H1 (cell line): ENCODE results near the gene UBQLN3. TPM values are rescaled to one million over a fixed set of nuclear protein-coding genes. Genes with fewer than 3 reads are reported as not detected.

ENCODE experiments used
- CTCF ChIA-PET: fragments of 300-600 bp; sonication (Branson Sonifier 250); formaldehyde crosslinking; loops from one replicate; lab custom pipeline; 2021; ENCODE audit not compliant: partially characterized antibody; lab: Charles Lee
- POLR2A ChIA-PET: fragments of 300-600 bp; sonication (Branson Sonifier 250); formaldehyde crosslinking; loops from one replicate; lab custom pipeline; 2021; ENCODE audit warnings: inconsistent platforms; ENCODE audit not compliant: partially characterized antibody; lab: Charles Lee
- DNase-seq, 2 experiments: peaks; one replicate each; pipeline versions ENCODE4 v3.0.0 to v3.0.0-alpha.2; 2010 to 2022; ENCODE audit warnings: low spot score in 2 of 2, low read depth in 1 of 2, mixed read lengths in 1 of 2
- FAIRE-seq: peaks from 2 replicates; lab custom pipeline; 2011; peaks lifted over from hg19 to GRCh38; lab: Jason Lieb, UNC
- H2AFZ ChIP-seq: 2 replicates; pipeline ENCODE4 v1.8.1; 2012; ENCODE audit warnings: low read length, inconsistent platforms
- H2AK5ac ChIP-seq: 2 replicates; pipeline ENCODE4 v1.6.1; 2013; ENCODE audit warnings: low read depth, low read length
- H2BK120ac ChIP-seq: replicated peaks from 2 replicates; pipeline ENCODE3; 2013; ENCODE audit warnings: low read depth, low read length, inconsistent platforms
- H2BK12ac ChIP-seq: 2 replicates; pipeline ENCODE4 v1.6.1; 2013; ENCODE audit warnings: low read depth, low read length
- H2BK15ac ChIP-seq: 2 replicates; pipeline ENCODE4 v1.6.1; 2013; ENCODE audit warnings: low read length
- H2BK20ac ChIP-seq: 2 replicates; pipeline ENCODE4 v1.6.1; 2013; ENCODE audit warnings: low read length
- H2BK5ac ChIP-seq: 2 replicates; pipeline ENCODE4 v1.6.1; 2013; ENCODE audit warnings: low read depth, low read length
- H3K14ac ChIP-seq: 2 replicates; pipeline ENCODE4 v1.6.1; 2013; ENCODE audit warnings: inconsistent platforms; ENCODE audit not compliant: insufficient read length
- H3K18ac ChIP-seq: 2 replicates; pipeline ENCODE4 v1.6.1; 2013; ENCODE audit warnings: low read length; ENCODE audit errors: extremely low read depth
- H3K23ac ChIP-seq: 2 replicates; pipeline ENCODE4 v1.6.1; 2013; ENCODE audit warnings: inconsistent platforms; ENCODE audit not compliant: insufficient read length
- H3K23me2 ChIP-seq: 2 replicates; pipeline ENCODE4 v1.6.1; 2013; ENCODE audit warnings: low read depth, low read length
- H3K27ac ChIP-seq: 2 replicates; pipeline ENCODE4 v1.6.1; 2011; ENCODE audit warnings: low read depth, low read length, inconsistent platforms
- H3K27me3 ChIP-seq, 4 experiments: replicated peaks in 1 of 4; 1 replicate in 1 of 4; 2 replicates in 3 of 4; pipeline versions ENCODE4 v1.6.1 to v1.8.1; 2011 to 2013; ENCODE audit warnings: low read length in 3 of 4, mild to moderate bottlenecking in 3 of 4, inconsistent platforms in 2 of 4, mixed read lengths in 2 of 4, moderate library complexity in 1 of 4; ENCODE audit not compliant: control insufficient read depth in 3 of 4, insufficient read depth in 3 of 4; ENCODE audit errors: extremely low read depth in 1 of 4
- H3K36me3 ChIP-seq, 4 experiments: 2 replicates each; pipeline versions ENCODE4 v1.6.1 to v1.8.1; 2011 to 2013; ENCODE audit warnings: mild to moderate bottlenecking in 4 of 4, low read length in 3 of 4, moderate library complexity in 2 of 4, control low read depth in 1 of 4, inconsistent platforms in 1 of 4; ENCODE audit not compliant: insufficient read depth in 4 of 4, control insufficient read depth in 2 of 4
- H3K4ac ChIP-seq: replicated peaks from 2 replicates; pipeline ENCODE3; 2013; ENCODE audit warnings: low read length, low read depth, mixed read lengths, inconsistent platforms; ENCODE audit not compliant: insufficient read length
- H3K4me1 ChIP-seq, 4 experiments: replicated peaks in 1 of 4; 1 replicate in 1 of 4; 2 replicates in 3 of 4; pipeline versions ENCODE4 v1.6.1 to v1.8.1; 2011 to 2013; ENCODE audit warnings: low read length in 3 of 4, inconsistent platforms in 2 of 4, mixed read lengths in 1 of 4; ENCODE audit not compliant: insufficient read depth in 4 of 4, control insufficient read depth in 3 of 4
- H3K4me2 ChIP-seq, 2 experiments: 2 replicates each; pipeline versions ENCODE4 v1.6.1 to v1.8.1; 2011 to 2013; ENCODE audit warnings: low read depth in 2 of 2, low read length in 2 of 2, control low read depth in 1 of 2, inconsistent platforms in 1 of 2, mild to moderate bottlenecking in 1 of 2; ENCODE audit not compliant: insufficient read depth in 1 of 2
- H3K4me3 ChIP-seq, 4 experiments: fragments of 200-600, 300-600 bp in 1 of 4; sonication (generic), shearing (Covaris generic), sonication (Bioruptor Twin) in 1 of 4; 2 replicates each; pipeline versions ENCODE4 v1.5.1 to v1.8.1; 2011 to 2016; ENCODE audit warnings: low read length in 4 of 4, low read depth in 3 of 4, control low read depth in 2 of 4, inconsistent platforms in 2 of 4, mild to moderate bottlenecking in 2 of 4, mixed read lengths in 1 of 4, moderate library complexity in 1 of 4; ENCODE audit not compliant: insufficient read depth in 2 of 4; ENCODE audit errors: extremely low read depth in 1 of 4
- H3K56ac ChIP-seq: replicated peaks from 2 replicates; pipeline ENCODE3; 2013; ENCODE audit warnings: low read depth, mild to moderate bottlenecking, mixed read lengths, low read length, inconsistent platforms; ENCODE audit not compliant: insufficient read length
- H3K79me1 ChIP-seq: 2 replicates; pipeline ENCODE4 v1.6.1; 2013; ENCODE audit warnings: low read depth, low read length, control low read depth
- H3K79me2 ChIP-seq, 2 experiments: 2 replicates each; pipeline versions ENCODE4 v1.6.1 to v1.8.1; 2012 to 2013; ENCODE audit warnings: low read length in 2 of 2, mild to moderate bottlenecking in 2 of 2, inconsistent platforms in 1 of 2; ENCODE audit not compliant: insufficient read depth in 2 of 2, control insufficient read depth in 1 of 2
- H3K9ac ChIP-seq, 4 experiments: replicated peaks in 1 of 4; 1 replicate in 1 of 4; 2 replicates in 3 of 4; pipeline versions ENCODE4 v1.6.1 to v1.8.1; 2011 to 2013; ENCODE audit warnings: low read depth in 3 of 4, low read length in 3 of 4, control low read depth in 2 of 4, mild to moderate bottlenecking in 2 of 4, moderate library complexity in 2 of 4, inconsistent platforms in 1 of 4; ENCODE audit errors: extremely low read depth in 1 of 4
- H3K9me3 ChIP-seq, 2 experiments: 2 replicates each; pipeline versions ENCODE4 v1.6.1 to v1.8.1; 2012 to 2013; ENCODE audit warnings: mild to moderate bottlenecking in 2 of 2, moderate library complexity in 2 of 2, control low read depth in 1 of 2, inconsistent platforms in 1 of 2, low read depth in 1 of 2, low read length in 1 of 2, mixed read lengths in 1 of 2; ENCODE audit not compliant: insufficient read depth in 2 of 2
- H4K20me1 ChIP-seq, 2 experiments: replicated peaks in 1 of 2; 2 replicates each; pipeline versions ENCODE3 to v1.8.1; 2011 to 2013; ENCODE audit warnings: inconsistent platforms in 2 of 2, low read length in 2 of 2, mild to moderate bottlenecking in 1 of 2; ENCODE audit not compliant: insufficient read depth in 2 of 2, control insufficient read depth in 1 of 2
- H4K5ac ChIP-seq: 2 replicates; pipeline ENCODE4 v1.6.1; 2013; ENCODE audit warnings: low read length, low read depth, mixed read lengths, inconsistent platforms; ENCODE audit not compliant: insufficient read length
- H4K8ac ChIP-seq: 2 replicates; pipeline ENCODE4 v1.8.0; 2013; ENCODE audit warnings: mild to moderate bottlenecking, moderate library complexity, low read length, inconsistent platforms; ENCODE audit not compliant: insufficient read depth; ENCODE audit errors: extremely low read depth
- H4K91ac ChIP-seq: replicated peaks from 2 replicates; pipeline ENCODE3; 2013; ENCODE audit warnings: low read length, mixed read lengths, inconsistent platforms; ENCODE audit not compliant: insufficient read length
- CREB1 ChIP-seq: IDR thresholded peaks from 2 replicates; pipeline ENCODE4 v1.6.1; 2012; ENCODE audit warnings: inconsistent platforms
- EP300 ChIP-seq, 2 experiments: IDR thresholded peaks; 1 replicate in 1 of 2; 2 replicates in 1 of 2; pipeline ENCODE4 v1.6.1; 2011 to 2012; ENCODE audit warnings: low read depth in 2 of 2, low read length in 2 of 2, mild to moderate bottlenecking in 2 of 2, borderline replicate concordance in 1 of 2, inconsistent platforms in 1 of 2, moderate library complexity in 1 of 2
- GTF2F1 ChIP-seq: IDR thresholded peaks from 2 replicates; pipeline ENCODE4 v1.6.1; 2012; ENCODE audit warnings: low read depth, low read length, improper control_type of control experiment, borderline replicate concordance
- HDAC2 ChIP-seq, 2 experiments: fragments of 300-600 bp in 1 of 2; sonication (generic) in 1 of 2; IDR thresholded peaks; 2 replicates each; pipeline ENCODE4 v1.6.1; 2011 to 2012; ENCODE audit warnings: low read depth in 2 of 2, low read length in 2 of 2, mild to moderate bottlenecking in 2 of 2, moderate library complexity in 2 of 2, borderline replicate concordance in 1 of 2, inconsistent platforms in 1 of 2
- KDM5A ChIP-seq: fragments of 200-600 bp; IDR thresholded peaks from 2 replicates; pipeline ENCODE4 v1.7.1; 2012; ENCODE audit warnings: mild to moderate bottlenecking, low read length, inconsistent platforms, mixed read lengths
- POU5F1 ChIP-seq: IDR thresholded peaks from 2 replicates; pipeline ENCODE4 v1.6.1; 2011; ENCODE audit warnings: low read depth, mild to moderate bottlenecking, low read length, moderate library complexity
- SP1 ChIP-seq: IDR thresholded peaks from 2 replicates; pipeline ENCODE4 v1.6.1; 2011; ENCODE audit warnings: low read depth, low read length
- WGBS, 2 experiments: shearing (Covaris generic) in 1 of 2; methylation state at CpG; one replicate each; pipeline versions ENCODE4 v1.1.6 to v1.1.7; 2013 to 2015; ENCODE audit warnings: low lambda C conversion rate in 2 of 2, mixed read lengths in 2 of 2, inconsistent platforms in 1 of 2, low coverage in 1 of 2, missing lambda C conversion rate in 1 of 2; ENCODE audit not compliant: insufficient replicate concordance in 2 of 2, insufficient coverage in 1 of 2, insufficient read length in 1 of 2; ENCODE audit errors: extremely low coverage in 1 of 2, missing lambda C conversion rate in 1 of 2; 5-methylcytosine and 5-hydroxymethylcytosine counted together
- polyA plus RNA-seq, 7 experiments: library from polyadenylated mRNA; depleted of rRNA in 3 of 7; stranded (reverse) in 5 of 7; unstranded in 2 of 7; fragments of >200 nt in 5 of 7; fragments of 200-250 nt in 2 of 7; gene quantifications; 1 replicate in 5 of 7; 2 replicates in 1 of 7; 4 replicates in 1 of 7; pipeline versions ENCODE4 v1.2.1 to v1.2.3, GENCODE V29; 2011 to 2013; ENCODE audit warnings: missing spikeins in 2 of 7, mixed read lengths in 2 of 7
- total RNA-seq: library from RNA; stranded (reverse); fragmentation: NEBNext Ultra II Directional; extraction: Animal tissue kit (Norgen Biotek cat#: 25700); gene quantifications from 2 replicates; pipeline ENCODE4 v1.2.1, GENCODE V29; 2021
- TF ChIP-seq, protein P1 (sequence below): IDR thresholded peaks from 2 replicates; pipeline ENCODE4 v1.6.1; 2011; ENCODE audit warnings: low read depth, mild to moderate bottlenecking, low read length; ENCODE audit not compliant: insufficient read depth

Gene UBQLN3
- total and polyA plus RNA-seq, 2 of the 8 experiments (the other 6 are each of a cell fraction or from before 2014, with no cell fraction given), result not detected

DNA sequence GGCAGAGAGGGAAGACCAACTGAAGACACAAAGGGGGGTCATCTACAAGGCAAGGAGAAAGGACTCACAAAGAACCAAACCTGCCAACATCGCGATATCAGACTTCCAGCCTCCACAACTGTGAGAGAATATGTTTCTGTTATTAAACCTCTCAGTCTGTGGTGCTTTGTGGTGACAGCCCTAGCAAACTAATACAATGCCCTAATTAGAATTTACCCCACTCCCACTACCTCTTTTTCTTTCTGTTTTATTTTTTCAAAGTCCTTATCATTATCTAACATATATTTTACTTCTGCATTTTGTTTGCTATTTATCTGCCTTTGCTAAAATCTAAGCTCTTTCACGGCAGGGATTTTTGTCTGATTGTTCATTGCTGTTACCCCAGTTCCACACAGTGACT lies 23.8 kb downstream of the UBQLN3 start:
- H4K20me1 ChIP-seq, result no peaks in the 10 kb centered on the region
- H2AFZ ChIP-seq, result no peak overlapping the region
- no peaks in the 10 kb centered on the region for H3K9me3 ChIP-seq
- FAIRE-seq (no peak), DNase-seq (no peak)
- H2AK5ac ChIP-seq, result no peak overlapping the region
- H3K14ac ChIP-seq, result no peak overlapping the region
- H3K23me2 ChIP-seq, result peaks cover 2% of the 10 kb centered on the region; the same call in 1 of the 2 replicates
- no peak overlapping the region for H3K4me3 ChIP-seq
- no peak overlapping the region for H2BK12ac ChIP-seq
- 95% methylated on average over 3 of the region's 3 CpGs; no CpG with 5 or more reads in 1 of the 2 experiments for WGBS, 2 experiments
- ChIA-PET CTCF (interaction anchor here (1.2 to 2.2 kb wide), 3 partner anchors 10 to 116 kb away, joined by 3 to 10 read pairs (median 3); no protein-coding TSS in a partner anchor), POLR2A (no interaction called here)
- no peak overlapping the region for H2BK15ac ChIP-seq
- no peak overlapping the region for H3K4me2 ChIP-seq
- H3K4ac ChIP-seq, result no peak overlapping the region
- H4K91ac ChIP-seq, result no peak overlapping the region
- H3K79me1 ChIP-seq, result no peaks in the 10 kb centered on the region
- H3K79me2 ChIP-seq, result no peaks in the 10 kb centered on the region
- no peak overlapping the region for H3K23ac ChIP-seq
- no peak overlapping the region for H3K27ac ChIP-seq
- H3K27me3 ChIP-seq, result no peaks in the 10 kb centered on the region
- H3K18ac ChIP-seq, result no peak overlapping the region
- H3K36me3 ChIP-seq, result no peaks in the 10 kb centered on the region
- no peak overlapping the region for H2BK20ac ChIP-seq
- no peak overlapping the region for H2BK5ac ChIP-seq
- no peak overlapping the region for H2BK120ac ChIP-seq
- H4K5ac ChIP-seq, result no peak overlapping the region
- no peak overlapping the region for H3K56ac ChIP-seq
- no peaks in the 10 kb centered on the region for H3K4me1 ChIP-seq
- no peak overlapping the region for H3K9ac ChIP-seq
- no peak overlapping the region for H4K8ac ChIP-seq
- TF ChIP-seq EP300 (IDR thresholded peaks at IDR 0.05; ENCODE audit: borderline replicate concordance in 1 of 2, low read depth in 2 of 2, low read length in 2 of 2) (no peak), KDM5A (no peak), POU5F1 (no peak), GTF2F1 (no peak), SP1 (no peak), CREB1 (no peak), HDAC2 (IDR thresholded peaks at IDR 0.05; ENCODE audit: borderline replicate concordance in 1 of 2, low read depth in 2 of 2, low read length in 2 of 2) (no peak)
- TF ChIP-seq, protein P1, sequence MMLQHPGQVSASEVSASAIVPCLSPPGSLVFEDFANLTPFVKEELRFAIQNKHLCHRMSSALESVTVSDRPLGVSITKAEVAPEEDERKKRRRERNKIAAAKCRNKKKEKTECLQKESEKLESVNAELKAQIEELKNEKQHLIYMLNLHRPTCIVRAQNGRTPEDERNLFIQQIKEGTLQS, result no peak
